Stimulated activated naive CD8-positive, alpha-beta T cell treated with anti-CD3 and anti-CD28 coated beads, Interleukin-15, Interleukin-2, amounts not matched to agents 100 U/mL and 50 U/mL, for 24 hours (primary cell): ENCODE measurements around the gene SP2.
A peak's percentile ranks its signal among the peaks of the same experiment; 100 is the strongest.

Source experiments
- ATAC-seq: fragments of 150-1000 bp; cut with Tn5 transposase; one replicate; pipeline ENCODE4 v1.10.0; 2021
- DNase-seq: peaks from one replicate; pipeline ENCODE4 v3.0.0; 2021

SP2 gene

DNA sequence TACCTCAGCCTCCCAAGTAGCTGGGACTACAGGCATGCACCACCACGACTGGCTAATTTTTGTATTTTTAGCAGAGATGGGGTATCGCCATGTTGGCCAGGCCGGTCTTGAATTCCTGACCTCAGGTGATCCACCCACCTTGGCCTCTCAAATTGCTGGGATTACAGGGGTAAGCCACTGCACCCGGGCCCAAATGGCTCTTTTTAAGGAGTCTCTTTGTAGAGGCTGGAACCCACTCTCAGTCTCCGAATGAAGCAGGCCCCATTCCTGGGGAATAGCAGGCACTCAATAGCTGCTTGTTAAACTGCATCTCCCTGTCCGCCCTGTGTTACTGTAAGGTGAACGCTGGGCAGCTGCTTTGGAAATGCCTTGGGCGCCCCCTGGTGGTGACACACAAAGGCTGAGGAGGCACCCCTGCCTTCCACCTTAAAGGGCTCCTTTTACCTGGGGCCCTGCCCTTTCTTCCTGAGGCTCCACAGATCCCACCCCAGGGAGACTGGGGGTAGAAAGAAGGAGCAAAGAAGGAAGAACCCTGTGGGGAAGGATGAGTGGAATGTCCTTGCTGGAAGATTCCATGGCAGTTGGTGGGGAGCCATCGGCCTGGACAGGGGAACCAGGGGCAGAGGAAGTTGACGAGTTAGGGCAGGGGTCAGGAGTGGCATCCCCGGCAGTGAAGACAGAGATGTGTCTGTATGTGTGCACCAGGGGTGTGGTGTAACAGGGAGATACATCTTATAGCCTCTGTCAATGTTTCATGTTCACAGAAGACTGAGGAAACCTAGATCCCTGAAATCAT, 6.1 kb upstream of the SP2 start:
- ATAC-seq (peak; percentile 96), DNase-seq (peak; percentile 94)

GRCh38 chr17:47891545-47892088, 4.4 kb upstream of the SP2 start:
- DNase-seq: no peak
- ATAC-seq: no peak

- ATAC-seq (no peak), DNase-seq (no peak)
Observed at GRCh38 chr17:47894498-47895346, 1.3 kb upstream of the SP2 start.

DNA sequence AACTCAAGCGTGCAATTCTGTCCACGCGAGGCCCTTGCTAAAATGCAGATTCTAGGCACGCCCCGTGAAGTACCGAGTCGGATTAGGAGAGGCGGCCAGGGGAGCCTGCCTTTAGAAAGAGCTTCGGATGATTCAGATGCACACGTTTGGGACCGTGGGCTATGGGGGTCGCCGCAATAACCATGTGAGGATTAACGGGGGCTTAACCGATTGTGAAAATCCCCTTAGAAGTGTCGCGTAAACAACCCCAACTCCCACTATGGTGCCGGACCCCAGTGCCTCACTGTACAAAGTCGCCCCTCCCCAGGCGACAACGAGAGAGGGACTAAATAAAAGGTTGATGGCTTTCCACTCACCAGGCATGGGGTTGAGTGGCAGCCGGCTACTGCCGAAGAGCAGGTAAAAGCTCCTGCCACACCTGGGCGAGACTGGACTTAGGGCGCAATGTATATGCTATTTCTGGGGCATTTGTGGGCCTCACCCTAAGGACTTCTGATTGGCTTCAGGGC, 635 bp upstream of the SP2 start:
- DNase-seq (peak; percentile 37), ATAC-seq (no peak)

DNA sequence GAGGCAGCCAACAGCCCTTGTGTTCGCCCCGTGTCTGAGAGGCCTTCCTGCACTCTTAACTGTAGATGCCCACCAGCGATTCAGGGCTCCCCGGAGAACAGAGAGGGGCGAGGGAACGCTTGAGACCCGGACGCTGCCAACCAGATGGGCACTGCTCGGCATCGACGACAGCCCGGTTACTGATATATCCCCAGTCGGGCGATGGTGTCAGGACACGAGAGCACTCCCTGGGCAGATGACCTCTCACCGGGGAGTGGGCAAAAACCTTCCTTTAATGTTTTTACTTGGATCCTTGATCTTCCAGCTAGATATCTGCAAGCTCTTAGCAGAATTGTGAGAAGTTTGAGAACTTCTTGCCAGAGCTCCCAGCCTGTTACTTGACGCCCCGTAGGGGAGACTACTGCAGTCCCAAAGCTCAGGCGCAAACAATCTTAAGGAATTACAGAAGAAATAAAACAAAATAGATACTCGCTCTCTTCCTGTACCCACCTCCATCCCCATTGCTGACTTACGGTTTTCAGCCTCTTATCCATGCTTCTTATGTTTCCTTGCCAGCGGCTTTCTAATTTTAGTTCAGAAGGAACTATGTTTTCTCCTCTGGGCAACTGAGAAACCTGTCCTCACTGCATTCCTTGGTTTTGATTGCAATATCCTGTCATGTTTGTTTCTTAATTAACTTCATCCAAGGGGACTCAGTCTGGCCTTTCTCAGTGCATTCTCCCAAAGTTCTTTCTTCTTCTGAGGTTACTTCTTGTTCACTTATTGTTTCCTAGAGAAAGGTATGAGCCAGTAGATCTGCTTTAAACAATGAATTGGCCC, 845 bp downstream of the SP2 start:
- ATAC-seq: no peak
- no peak for DNase-seq

DNA sequence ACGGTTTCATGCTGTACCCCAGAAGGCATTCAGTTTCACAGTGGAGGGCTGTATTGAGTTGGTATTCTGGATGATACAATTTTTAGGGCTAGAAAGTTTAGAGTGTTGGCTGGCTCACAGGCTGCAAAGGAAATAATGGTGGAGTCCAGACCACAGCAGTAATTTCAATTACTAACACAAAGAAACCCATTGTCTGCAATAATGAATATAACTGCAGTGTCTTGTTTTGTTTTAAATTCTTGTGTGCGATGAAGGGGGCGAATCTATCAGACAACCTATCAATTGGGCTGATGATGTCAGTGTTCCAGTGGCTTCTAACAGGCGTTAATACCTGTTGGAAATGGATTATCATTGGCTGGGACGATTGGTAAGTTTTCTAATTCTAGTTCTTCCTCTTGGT, 1.5 kb downstream of the SP2 start:
- DNase-seq (no peak), ATAC-seq (no peak)

DNA sequence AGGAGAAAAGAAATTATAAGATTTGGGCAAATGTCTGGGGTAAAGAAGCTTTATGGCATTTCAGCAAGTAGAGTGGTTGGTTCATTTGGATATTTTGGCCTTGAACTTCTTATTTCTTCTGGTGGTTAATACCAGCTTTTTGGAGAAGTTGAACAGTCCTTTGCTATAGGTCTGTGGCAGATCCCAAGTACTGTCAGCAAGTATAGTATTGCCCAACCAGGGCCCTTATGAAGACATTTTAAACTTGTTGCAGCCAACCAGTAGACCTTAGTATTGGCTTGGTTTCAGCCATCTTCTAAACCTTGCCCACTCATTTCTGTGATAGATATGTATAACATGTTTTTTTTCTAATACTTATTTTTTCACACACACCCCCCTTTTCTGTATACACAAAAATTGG, 2.2 kb downstream of the SP2 start:
- DNase-seq (no peak), ATAC-seq (no peak)

GRCh38 chr17:47899643-47900042, 3.6 kb downstream of the SP2 start:
- DNase-seq (no peak), ATAC-seq (no peak)

- no peak for DNase-seq
- no peak for ATAC-seq
Observed at GRCh38 chr17:47901423-47901822, 5.4 kb downstream of the SP2 start.

GRCh38 chr17:47902039-47902744, 6.2 kb downstream of the SP2 start:
- no peak for ATAC-seq
- DNase-seq: no peak

- no peak for DNase-seq
- no peak for ATAC-seq
Observed at GRCh38 chr17:47905221-47905733, 9.2 kb downstream of the SP2 start.

GRCh38 chr17:47906443-47906842, 10.4 kb downstream of the SP2 start:
- no peak for DNase-seq
- ATAC-seq: no peak

GRCh38 chr17:47907932-47908562, 12.0 kb downstream of the SP2 start:
- ATAC-seq (no peak), DNase-seq (no peak)

DNA sequence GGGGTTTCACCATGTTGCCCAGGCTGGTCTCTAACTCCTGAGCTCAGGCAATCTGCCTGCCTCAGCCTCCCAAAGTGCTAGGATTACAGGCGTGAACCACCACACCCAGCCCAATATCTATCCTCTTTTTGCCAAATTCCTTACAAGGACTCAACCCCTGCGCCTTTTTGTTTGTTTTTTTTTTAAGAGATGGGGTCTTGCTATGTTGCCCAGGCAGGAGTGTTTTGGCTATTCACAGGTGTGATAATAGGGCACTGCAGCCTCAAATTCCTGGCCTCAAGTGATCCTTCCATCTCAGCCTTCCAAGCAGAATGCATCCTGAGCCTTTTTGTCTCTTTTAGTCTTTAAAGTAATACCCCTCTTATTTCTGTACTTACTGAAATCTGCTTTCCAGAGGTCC, 17.0 kb downstream of the SP2 start:
- ATAC-seq (no peak), DNase-seq (no peak)

DNA sequence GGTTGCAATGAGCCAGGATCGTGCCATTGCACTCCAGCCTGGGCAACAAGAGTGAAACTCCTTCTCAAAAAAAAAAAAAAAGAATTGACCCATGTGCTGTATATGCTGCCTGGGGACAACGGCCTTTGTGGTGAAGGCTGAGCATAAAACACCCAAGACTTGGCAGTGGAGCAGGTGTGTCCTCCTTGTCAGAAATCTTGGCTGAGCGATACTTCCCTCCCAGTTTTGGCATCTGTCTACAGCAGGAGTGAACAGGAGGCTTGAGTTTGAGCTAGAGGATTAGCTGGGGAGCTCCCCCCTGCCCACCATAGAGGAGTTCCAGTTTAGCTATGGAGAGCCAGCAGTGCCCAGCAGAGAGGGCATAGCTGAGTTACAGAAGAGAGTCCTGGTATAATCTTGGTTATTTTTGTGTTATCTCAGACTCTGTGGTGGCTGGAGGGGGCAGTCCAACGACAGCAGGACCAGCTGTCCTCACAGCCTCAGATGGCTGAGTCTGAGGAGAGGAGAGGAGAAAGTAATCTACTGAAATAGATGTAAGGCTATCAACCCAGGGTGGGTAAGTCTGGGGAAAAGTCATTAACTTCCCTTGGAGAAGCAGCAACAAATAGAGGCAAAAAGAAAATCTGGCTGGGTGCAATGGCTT, 18.4 kb downstream of the SP2 start:
- DNase-seq: no peak
- ATAC-seq: no peak

GRCh38 chr17:47915776-47916398, 19.9 kb downstream of the SP2 start:
- DNase-seq: no peak
- ATAC-seq: no peak

GRCh38 chr17:47916489-47917208, 20.6 kb downstream of the SP2 start:
- DNase-seq (no peak), ATAC-seq (no peak)

DNA sequence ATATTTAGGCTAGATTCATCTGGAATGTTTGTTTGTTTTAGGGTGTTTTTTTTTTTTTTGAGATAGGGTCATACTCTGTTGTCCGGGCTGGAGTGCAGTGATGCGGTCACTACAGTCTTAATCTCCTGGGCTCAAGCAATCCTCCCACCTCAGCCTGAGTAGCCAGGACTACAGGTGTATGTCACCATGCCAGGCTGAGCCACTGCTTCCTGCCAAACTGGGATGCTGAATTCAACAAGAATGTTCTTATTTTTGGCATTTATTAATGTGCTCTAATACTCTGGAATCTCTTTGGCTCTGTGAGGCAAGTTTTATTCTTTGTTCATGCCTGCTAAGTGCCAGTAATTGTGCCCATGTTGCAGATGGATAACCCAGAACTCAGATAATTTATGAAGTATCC, 21.5 kb downstream of the SP2 start:
- ATAC-seq (no peak), DNase-seq (no peak)

GRCh38 chr17:47918006-47918405, 22.0 kb downstream of the SP2 start:
- DNase-seq (no peak), ATAC-seq (no peak)
